GM12878 (cell line): Measurements from ENCODE around the gene TBL3. TPM values are rescaled to one million over a fixed set of nuclear protein-coding genes. Genes with fewer than 3 reads are reported as not detected.

Experiments
- ATAC-seq: fragments of 200-7000 bp; cut with Tn5 transposase; 3 replicates; pipeline ENCODE4 v1.9.1; 2020; ENCODE audit warnings: mild to moderate bottlenecking, moderate library complexity
- BruUV-seq: library from RNA; stranded (reverse); fragments of 400-500 nt; replicated peaks from 2 replicates; lab custom pipeline; 2021; lab: Mats Ljungman, UMichigan
- CTCF ChIA-PET: fragments of 300-600 bp; sonication (Branson Sonifier 250); formaldehyde crosslinking; extraction: SDS; loops from one replicate; lab custom pipeline; 2021; ENCODE audit warnings: inconsistent platforms; lab: Yijun Ruan, JAX
- POLR2A ChIA-PET: fragments of 350-600 bp; formaldehyde crosslinking; extraction: SDS; loops from one replicate; lab custom pipeline; 2021; ENCODE audit warnings: inconsistent platforms; lab: Charles Lee
- RAD21 ChIA-PET: fragments of 300-600 bp; sonication (Branson Sonifier 250); formaldehyde crosslinking; loops from one replicate; lab custom pipeline; 2023; ENCODE audit warnings: antibody characterized with exemption; ENCODE audit not compliant: unreplicated experiment; lab: Charles Lee
- SMC1A ChIA-PET: fragments of 300-600 bp; sonication (Branson Sonifier 250); formaldehyde crosslinking; loops from one replicate; lab custom pipeline; 2023; ENCODE audit not compliant: unreplicated experiment, uncharacterized antibody; lab: Charles Lee
- DNase-seq: peaks from one replicate; pipeline ENCODE4 v3.0.0-alpha.2; 2011; ENCODE audit warnings: low read depth, low spot score
- FAIRE-seq: peaks from 3 replicates; lab custom pipeline; 2011; peaks lifted over from hg19 to GRCh38; lab: Jason Lieb, UNC
- H2AFZ ChIP-seq: 2 replicates; pipeline ENCODE4 v1.6.0; 2011; ENCODE audit warnings: low read depth, low read length, control low read depth; ENCODE audit not compliant: control insufficient read depth
- H3K27ac ChIP-seq: 2 replicates; pipeline ENCODE4 v1.5.1; 2011; ENCODE audit warnings: control low read depth; ENCODE audit not compliant: control insufficient read depth, insufficient read depth
- H3K27me3 ChIP-seq, 2 experiments: replicated peaks in 1 of 2; 2 replicates each; pipeline versions ENCODE4 v1.6.0 to v1.6.1; 2011; ENCODE audit warnings: low read length in 1 of 2; ENCODE audit not compliant: control insufficient read depth in 2 of 2, insufficient read depth in 2 of 2
- H3K36me3 ChIP-seq, 2 experiments: 2 replicates each; pipeline ENCODE4 v1.5.1; 2011; ENCODE audit warnings: low read length in 1 of 2; ENCODE audit not compliant: control insufficient read depth in 2 of 2, insufficient read depth in 2 of 2
- H3K4me1 ChIP-seq: 2 replicates; pipeline ENCODE4 v1.6.1; 2011; ENCODE audit warnings: mild to moderate bottlenecking, low read length, moderate library complexity, mixed read lengths; ENCODE audit not compliant: control insufficient read depth, insufficient read depth
- H3K4me2 ChIP-seq: 2 replicates; pipeline ENCODE4 v1.6.0; 2011; ENCODE audit warnings: control low read depth; ENCODE audit not compliant: control insufficient read depth, insufficient read depth
- H3K4me3 ChIP-seq: fragments of 200-600 bp; sonication (generic); 2 replicates; pipeline ENCODE4 v1.5.1; 2016
- H3K79me2 ChIP-seq: 2 replicates; pipeline ENCODE4 v1.6.0; 2011; ENCODE audit warnings: low read length; ENCODE audit not compliant: control insufficient read depth, insufficient read depth
- H3K9ac ChIP-seq: 2 replicates; pipeline ENCODE4 v1.8.0; 2011; ENCODE audit warnings: low read length, control low read depth, mixed read lengths; ENCODE audit not compliant: control insufficient read depth, insufficient read depth
- H3K9me3 ChIP-seq: replicated peaks from 3 replicates; pipeline ENCODE4 v1.5.1; 2011; ENCODE audit warnings: mild to moderate bottlenecking, low read length; ENCODE audit not compliant: control insufficient read depth, insufficient read depth
- H4K20me1 ChIP-seq: 2 replicates; pipeline ENCODE4 v1.6.0; 2011; ENCODE audit not compliant: control insufficient read depth, insufficient read depth
- MYC ChIP-seq: IDR thresholded peaks from 2 replicates; pipeline ENCODE4 v1.6.1; 2011; ENCODE audit warnings: mild to moderate bottlenecking, low read length, moderate library complexity, inconsistent platforms; ENCODE audit not compliant: insufficient read depth, insufficient replicate concordance, insufficient read length, severe bottlenecking
- POU2F2 ChIP-seq: IDR thresholded peaks from 3 replicates; pipeline ENCODE4 v1.6.1; 2011; ENCODE audit warnings: low read depth, mild to moderate bottlenecking, low read length, borderline replicate concordance
- RFX5 ChIP-seq: IDR thresholded peaks from 2 replicates; pipeline ENCODE4 v1.6.1; 2011; ENCODE audit warnings: low read depth, low read length, improper control_type of control experiment
- ZZZ3 ChIP-seq: IDR thresholded peaks from 2 replicates; pipeline ENCODE4 v1.6.1; 2011; ENCODE audit warnings: low read depth; ENCODE audit not compliant: control insufficient read depth, insufficient read length
- WGBS: methylation state at CpG from one replicate; pipeline ENCODE4 v1.1.6; 2016; ENCODE audit warnings: low lambda C conversion rate; ENCODE audit not compliant: insufficient replicate concordance, insufficient coverage; ENCODE audit errors: missing lambda C conversion rate; 5-methylcytosine and 5-hydroxymethylcytosine counted together
- in situ Hi-C: fragments of 300-500 bp; cut with MboI; formaldehyde crosslinking; loops from 9 replicates; pipeline ENCODE4 v1.14.3; 2018; ENCODE audit warnings: mixed read lengths
- intact Hi-C: fragments of 100-400 bp; cut with micrococcal nuclease; formaldehyde crosslinking; loops from one replicate; pipeline ENCODE4 v1.14.2; 2022; ENCODE audit not compliant: unreplicated experiment
- polyA plus RNA-seq, 11 experiments: library from polyadenylated mRNA; depleted of rRNA in 4 of 11; unstranded in 6 of 11; stranded (reverse) in 5 of 11; fragments of >200 nt; fragmentation: Nextera tagmentation in 4 of 11; fragmentation: Illumina TruSeq in 1 of 11; extraction: Ambion mirVana in 4 of 11; extraction: Trizol in 1 of 11; gene quantifications; 1 replicate in 1 of 11; 2 replicates in 10 of 11; pipeline versions ENCODE4 v1.2.1 to v1.2.3, GENCODE V29; 2011 to 2016; ENCODE audit warnings: inconsistent platforms in 2 of 11, missing spikeins in 2 of 11, low read depth in 1 of 11
- total RNA-seq, 4 experiments: library from RNA; depleted of rRNA in 3 of 4; stranded (reverse); fragments of >200 nt in 3 of 4; fragmentation: Illumina TruSeq in 1 of 4; extraction: Trizol in 1 of 4; gene quantifications; 2 replicates each; pipeline versions ENCODE4 v1.2.1 to v1.2.3, GENCODE V29; 2013 to 2021
- TF ChIP-seq, protein P1 (sequence below): fragments of 450-650 bp; IDR thresholded peaks from 2 replicates; pipeline ENCODE4 v1.6.1; 2017; ENCODE audit warnings: low read depth, mild to moderate bottlenecking, moderate library complexity

The TBL3 gene
- total and polyA plus RNA-seq, 10 of the 15 experiments (the other 5 are each of a cell fraction or from before 2014, with no cell fraction given): 1.2 to 101 (median 34.2) TPM

DNA sequence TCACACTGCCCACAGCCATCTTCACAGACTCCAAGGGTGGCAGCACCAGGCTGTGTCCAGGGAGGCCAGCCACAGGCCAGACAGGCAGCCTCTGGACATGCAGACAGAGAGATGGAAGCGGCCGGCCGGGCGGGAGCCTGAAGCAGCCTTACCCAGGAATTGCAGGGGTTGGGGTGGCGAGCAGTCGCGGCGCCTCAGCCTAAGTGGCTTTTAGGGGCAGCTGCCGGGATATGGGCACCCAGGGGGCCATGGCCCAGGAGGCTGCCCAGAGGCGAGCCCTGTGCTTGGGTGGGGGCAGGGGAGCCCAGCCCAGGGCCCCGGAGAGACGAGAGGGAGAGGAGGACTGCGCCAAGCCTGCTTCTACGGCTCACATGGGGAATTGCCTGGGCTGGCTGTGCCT, 53.4 kb downstream of the TBL3 start:
- CTCF ChIA-PET: interaction anchor here (1.0 to 4.4 kb wide), 2 partner anchors 115 to 130 kb away, joined by 3 to 79 read pairs; partner anchors contain the start of gene TRAF7
- intact Hi-C loops (no loop called here), in situ Hi-C loops (no loop called here)
- H4K20me1 ChIP-seq: peaks cover 5% of the 10 kb centered on the region; the same call in 1 of the 2 replicates
- RAD21 ChIA-PET: no interaction called here
- no peaks in the 10 kb centered on the region for H3K36me3 ChIP-seq
- SMC1A ChIA-PET: interaction anchor here (1.0 kb wide), 1 partner anchor 115 kb away, joined by 4 read pairs; no protein-coding TSS in a partner anchor
- no peak for TF ChIP-seq ZZZ3
- TF ChIP-seq POU2F2: no peak
- TF ChIP-seq, protein P1, sequence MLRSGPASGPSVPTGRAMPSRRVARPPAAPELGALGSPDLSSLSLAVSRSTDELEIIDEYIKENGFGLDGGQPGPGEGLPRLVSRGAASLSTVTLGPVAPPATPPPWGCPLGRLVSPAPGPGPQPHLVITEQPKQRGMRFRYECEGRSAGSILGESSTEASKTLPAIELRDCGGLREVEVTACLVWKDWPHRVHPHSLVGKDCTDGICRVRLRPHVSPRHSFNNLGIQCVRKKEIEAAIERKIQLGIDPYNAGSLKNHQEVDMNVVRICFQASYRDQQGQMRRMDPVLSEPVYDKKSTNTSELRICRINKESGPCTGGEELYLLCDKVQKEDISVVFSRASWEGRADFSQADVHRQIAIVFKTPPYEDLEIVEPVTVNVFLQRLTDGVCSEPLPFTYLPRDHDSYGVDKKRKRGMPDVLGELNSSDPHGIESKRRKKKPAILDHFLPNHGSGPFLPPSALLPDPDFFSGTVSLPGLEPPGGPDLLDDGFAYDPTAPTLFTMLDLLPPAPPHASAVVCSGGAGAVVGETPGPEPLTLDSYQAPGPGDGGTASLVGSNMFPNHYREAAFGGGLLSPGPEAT: no peak
- TF ChIP-seq RFX5: no peak
- no peak for TF ChIP-seq MYC
- TF ChIP-seq, all 136 proteins: peak for 0
- Histone ChIP-seq H3K4me2 (no peak overlapping the region), H3K9ac (no peak overlapping the region), H3K79me2 (no peaks in the 10 kb centered on the region), H3K4me3 (no peak overlapping the region), H3K27me3 (peaks cover 11 to 14% of the 10 kb centered on the region in 2 experiments), H3K27ac (no peak overlapping the region), H2AFZ (no peak overlapping the region), H3K9me3 (no peaks in the 10 kb centered on the region), H3K4me1 (peaks cover 7% of the 10 kb centered on the region)
- BruUV-seq: no TSS peak
- WGBS: 71% methylated on average over 12 of the region's 14 CpGs
- POLR2A ChIA-PET: interaction anchor here (1.5 kb wide), 1 partner anchor 115 kb away, joined by 3 read pairs; no protein-coding TSS in a partner anchor
- no peak for DNase-seq
- no peak for ATAC-seq
- FAIRE-seq: no peak
